Measurements from ENCODE around the gene MINAR1. TPM values are rescaled to one million over a fixed set of nuclear protein-coding genes. Genes with fewer than 3 reads are reported as not detected.

MINAR1 gene
- polyA plus RNA-seq, 1 donor (not counting 4 experiments of a cell fraction or from before 2014, with no cell fraction given): 0.13 TPM

- dilution Hi-C loops (cut with MboI; ENCODE audit: extremely low pct_ligation_motif_present, low sequenced_read_pairs): no loop called here
Measured at GRCh38 chr15:79440355-79440908, 8.3 kb downstream of the MINAR1 start.

GRCh38 chr15:79442911-79443310 lies 10.8 kb downstream of the MINAR1 start:
- Histone ChIP-seq H3K27me3 (ENCODE audit: control insufficient read depth, extremely low read depth, insufficient read depth, low read length) (no peaks in the 10 kb centered on the region), H4K20me1 (ENCODE audit: control insufficient read depth, extremely low read depth, insufficient read depth, low read length) (no peaks in the 10 kb centered on the region), H3K9me1 (ENCODE audit: control insufficient read depth, extremely low read depth, insufficient read depth, low read length) (no peaks in the 10 kb centered on the region), H3K9me3 (ENCODE audit: control insufficient read depth, low read depth, low read length) (no peaks in the 10 kb centered on the region), H3K27ac (ENCODE audit: control insufficient read depth, insufficient read depth, low read length) (no peak overlapping the region), H3K4me3 (ENCODE audit: control insufficient read depth in 2 of 3, extremely low read depth in 1 of 3, insufficient read depth in 2 of 3, low read depth in 1 of 3, low read length in 3 of 3) (no peak overlapping the region), H3K79me2 (ENCODE audit: control insufficient read depth, insufficient read depth, low read length) (no peaks in the 10 kb centered on the region), H3K4me1 (ENCODE audit: control insufficient read depth, extremely low read depth, insufficient read depth, low read length) (no peaks in the 10 kb centered on the region), H2AFZ (ENCODE audit: control insufficient read depth, low read length) (no peak overlapping the region), H3K36me3 (ENCODE audit: control insufficient read depth in 2 of 2, extremely low read depth in 1 of 2, insufficient read depth in 2 of 2, low read length in 2 of 2) (no peaks in the 10 kb centered on the region), H3K4me2 (ENCODE audit: control insufficient read depth, extremely low read depth, insufficient read depth, low read depth, low read length) (no peak overlapping the region), H3K9ac (ENCODE audit: control insufficient read depth, extremely low read depth, insufficient read depth, low read length) (no peak overlapping the region)
- no peak for FAIRE-seq
- TF ChIP-seq EZH2 (IDR thresholded peaks at IDR 0.05; ENCODE audit: low read length) (no peak), CTCF (optimal IDR thresholded peaks at IDR 0.05 in 1 of 3, IDR thresholded peaks at IDR 0.05 in 1 of 3, conservative IDR thresholded peaks at IDR 0.05 in 1 of 3; ENCODE audit: extremely low read depth in 1 of 3, insufficient read depth in 2 of 3, low read length in 3 of 3) (no peak)
- dilution Hi-C loops (cut with MboI; ENCODE audit: extremely low pct_ligation_motif_present, low sequenced_read_pairs): no loop called here
- no peak for DNase-seq (ENCODE audit: low read depth, low spot score)

More at GRCh38 chr15:79440355-79440908, 8.3 kb downstream of the MINAR1 start:
- Histone ChIP-seq H3K4me3 (ENCODE audit: control insufficient read depth in 2 of 3, extremely low read depth in 1 of 3, insufficient read depth in 2 of 3, low read depth in 1 of 3, low read length in 3 of 3) (no peak overlapping the region), H3K9ac (ENCODE audit: control insufficient read depth, extremely low read depth, insufficient read depth, low read length) (no peak overlapping the region), H4K20me1 (ENCODE audit: control insufficient read depth, extremely low read depth, insufficient read depth, low read length) (no peaks in the 10 kb centered on the region), H3K4me1 (ENCODE audit: control insufficient read depth, extremely low read depth, insufficient read depth, low read length) (no peaks in the 10 kb centered on the region), H3K79me2 (ENCODE audit: control insufficient read depth, insufficient read depth, low read length) (no peaks in the 10 kb centered on the region), H3K27me3 (ENCODE audit: control insufficient read depth, extremely low read depth, insufficient read depth, low read length) (no peaks in the 10 kb centered on the region), H3K9me1 (ENCODE audit: control insufficient read depth, extremely low read depth, insufficient read depth, low read length) (no peaks in the 10 kb centered on the region), H3K9me3 (ENCODE audit: control insufficient read depth, low read depth, low read length) (no peaks in the 10 kb centered on the region), H3K36me3 (ENCODE audit: control insufficient read depth in 2 of 2, extremely low read depth in 1 of 2, insufficient read depth in 2 of 2, low read length in 2 of 2) (no peaks in the 10 kb centered on the region), H3K27ac (ENCODE audit: control insufficient read depth, insufficient read depth, low read length) (no peak overlapping the region), H3K4me2 (ENCODE audit: control insufficient read depth, extremely low read depth, insufficient read depth, low read depth, low read length) (no peak overlapping the region), H2AFZ (ENCODE audit: control insufficient read depth, low read length) (no peak overlapping the region)
- TF ChIP-seq CTCF (optimal IDR thresholded peaks at IDR 0.05 in 1 of 3, IDR thresholded peaks at IDR 0.05 in 1 of 3, conservative IDR thresholded peaks at IDR 0.05 in 1 of 3; ENCODE audit: extremely low read depth in 1 of 3, insufficient read depth in 2 of 3, low read length in 3 of 3): no peak
- TF ChIP-seq EZH2 (IDR thresholded peaks at IDR 0.05; ENCODE audit: low read length): no peak
- FAIRE-seq: no peak
- DNase-seq (ENCODE audit: low read depth, low spot score): no peak
